Measurements from ENCODE around the gene YWHAG.
"Not testable (repeated sequence)": the region's sequence is repeated elsewhere in the genome, so short reads cannot be mapped to it uniquely, and the experiment has no call there.

The YWHAG gene

GRCh38 chr7:76358481-76359110, at the start of gene YWHAG:
Gene YWHAG, minus strand, starts transcription at chr7:76358991. Its CDS starts 183 bp downstream, at chr7:76358808.
- peak; percentile 85 to 86 for DNase-seq

GRCh38 chr7:76408121-76408560, 49.4 kb upstream of the YWHAG start:
- no peak for DNase-seq

- DNase-seq: no peak
These were observed 48.9 kb upstream of the YWHAG start for GRCh38 chr7:76407718-76408117.

GRCh38 chr7:76405738-76406137, 46.9 kb upstream of the YWHAG start:
- DNase-seq: no peak

- no peak for DNase-seq
These were observed 45.1 kb upstream of the YWHAG start for GRCh38 chr7:76403780-76404494.

- not testable (repeated sequence) for DNase-seq
These were observed 44.3 kb upstream of the YWHAG start for GRCh38 chr7:76403097-76403496.

- DNase-seq: no peak
These were observed 41.5 kb upstream of the YWHAG start for GRCh38 chr7:76400248-76400647.

GRCh38 chr7:76397409-76398183, 38.8 kb upstream of the YWHAG start:
- peak; percentile 86 to 90 for DNase-seq

GRCh38 chr7:76396864-76397263, 38.1 kb upstream of the YWHAG start:
- DNase-seq: no peak

GRCh38 chr7:76395965-76396726, 37.4 kb upstream of the YWHAG start:
- no peak for DNase-seq

GRCh38 chr7:76395605-76395964, 36.8 kb upstream of the YWHAG start:
- not testable (repeated sequence) for DNase-seq

GRCh38 chr7:76394957-76395356, 36.2 kb upstream of the YWHAG start:
- no peak for DNase-seq

- peak; percentile 90 to 92 for DNase-seq
These were observed 34.6 kb upstream of the YWHAG start for GRCh38 chr7:76393116-76394031.

- no peak for DNase-seq
These were observed 33.8 kb upstream of the YWHAG start for GRCh38 chr7:76392531-76393115.

GRCh38 chr7:76390092-76390491, 31.3 kb upstream of the YWHAG start:
- DNase-seq: no peak

- DNase-seq: not testable (repeated sequence)
These were observed 29.0 kb upstream of the YWHAG start for GRCh38 chr7:76387789-76388188.

- DNase-seq: no peak
These were observed 28.0 kb upstream of the YWHAG start for GRCh38 chr7:76386691-76387260.

GRCh38 chr7:76383089-76383944, 24.5 kb upstream of the YWHAG start:
- no peak for DNase-seq

GRCh38 chr7:76381814-76382213, 23.0 kb upstream of the YWHAG start:
- DNase-seq: no peak

- no peak for DNase-seq
These were observed 21.8 kb upstream of the YWHAG start for GRCh38 chr7:76380623-76380966.
